ENCODE results near the gene CYP1B1. TPM values are rescaled to one million over a fixed set of nuclear protein-coding genes. Genes with fewer than 3 reads are reported as not detected.

Gene CYP1B1
- total and polyA plus RNA-seq, 2 of the 4 experiments (the other 2 are of a cell fraction): 0.65 to 1.1 TPM

DNA sequence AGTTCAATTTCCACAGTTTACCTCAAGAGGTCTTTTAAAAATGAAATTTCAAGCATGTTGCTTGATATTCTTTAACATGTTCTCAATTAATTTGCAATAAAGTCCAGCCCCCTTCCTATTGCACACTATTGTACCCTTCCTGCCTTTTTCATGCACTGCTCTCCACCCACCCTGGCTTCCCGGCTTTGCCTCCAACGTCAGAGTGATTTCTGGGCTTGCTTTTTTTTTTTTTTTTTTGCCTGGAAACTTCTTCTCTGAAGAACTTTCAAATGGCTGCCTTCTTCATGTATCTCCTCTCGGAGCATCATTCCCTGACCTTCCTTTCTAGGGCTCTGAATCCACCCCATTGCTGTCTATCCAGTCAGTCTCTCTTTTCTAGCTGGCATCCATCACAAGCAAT lies 24.4 kb upstream of the CYP1B1 start:
- Histone ChIP-seq H3K4me2 (ENCODE audit: low read depth, low read length) (no peak overlapping the region), H2BK5ac (ENCODE audit: low read depth, low read length, poor library complexity, severe bottlenecking) (no peak overlapping the region), H4K91ac (ENCODE audit: insufficient read depth, low read depth, low read length) (no peak overlapping the region), H3K27ac (ENCODE audit: insufficient read depth, low read length) (no peak overlapping the region), H2AK5ac (ENCODE audit: low read depth, low read length) (no peak overlapping the region), H2AK9ac (replicated peaks; ENCODE audit: low read depth, low read length, poor library complexity) (no peak overlapping the region), H4K8ac (ENCODE audit: low read depth in 2 of 2, low read length in 2 of 2) (no peak overlapping the region), H4K5ac (ENCODE audit: low read depth, low read length) (no peak overlapping the region), H2AFZ (replicated peaks; ENCODE audit: low read length, poor library complexity) (no peak overlapping the region), H2BK120ac (ENCODE audit: low read depth, low read length) (no peak overlapping the region), H3K56ac (ENCODE audit: extremely low read depth, insufficient read depth, low read length) (no peak overlapping the region), H4K20me1 (ENCODE audit: insufficient read depth, low read length) (no peaks in the 10 kb centered on the region), H3K9me1 (ENCODE audit: insufficient read depth, low read length) (peaks cover 6% of the 10 kb centered on the region; the same call in 1 of the 2 replicates), H3K4me1 (ENCODE audit: control insufficient read depth, insufficient read depth, low read length) (peaks cover 8% of the 10 kb centered on the region), H3K14ac (replicated peaks; ENCODE audit: low read depth, low read length) (no peak overlapping the region), H3K23ac (ENCODE audit: low read depth, low read length) (no peak overlapping the region), H3K4ac (ENCODE audit: low read depth, low read length) (no peak overlapping the region), H2BK15ac (ENCODE audit: low read depth, low read length) (no peak overlapping the region), H3K4me3 (ENCODE audit: insufficient read depth, low read depth, low read length) (no peak overlapping the region), H3K79me1 (ENCODE audit: low read depth in 1 of 2, low read length in 2 of 2) (no peaks in the 10 kb centered on the region), H3K18ac (ENCODE audit: low read depth, low read length) (no peak overlapping the region), H3K9me3 (ENCODE audit: control insufficient read depth, insufficient read depth, low read length) (peaks cover 2% of the 10 kb centered on the region; the same call in 1 of the 2 replicates), H3K27me3 (ENCODE audit: control insufficient read depth, insufficient read depth, low read length) (peaks cover 15% of the 10 kb centered on the region), H2BK20ac (ENCODE audit: low read depth, low read length) (no peak overlapping the region), H3K36me3 (ENCODE audit: control insufficient read depth, insufficient read depth, low read length) (no peaks in the 10 kb centered on the region), H3K9ac (ENCODE audit: low read depth, low read length) (no peak overlapping the region)
- in situ Hi-C loops (cut with MboI; ENCODE audit: low sequenced_read_pairs): no loop called here
- BruUV-seq (replicated peaks): no TSS peak
- intact Hi-C loops (cut with micrococcal nuclease): no loop called here
- no peak for ATAC-seq (ENCODE audit: low read depth)
- POLR2A ChIA-PET (ENCODE audit: unreplicated experiment): no interaction called here
- no peak for TF ChIP-seq MAFK (IDR thresholded peaks at IDR 0.05; ENCODE audit: low read depth, low read length)
- TF ChIP-seq MAZ (IDR thresholded peaks at IDR 0.05; ENCODE audit: borderline replicate concordance, low read depth, low read length): no peak
- TF ChIP-seq CEBPB (IDR thresholded peaks at IDR 0.05; ENCODE audit: low read depth, low read length): no peak
- TF ChIP-seq POLR2A (IDR thresholded peaks at IDR 0.05; ENCODE audit: low read depth, low read length): no peak
- no peak for TF ChIP-seq SMC3 (IDR thresholded peaks at IDR 0.05; ENCODE audit: low read depth, low read length)
- TF ChIP-seq FOS (IDR thresholded peaks at IDR 0.05; ENCODE audit: low read depth, low read length): no peak
- TF ChIP-seq RCOR1 (IDR thresholded peaks at IDR 0.05; ENCODE audit: insufficient replicate concordance, low read length): no peak
- no peak for TF ChIP-seq BHLHE40 (IDR thresholded peaks at IDR 0.05; ENCODE audit: low read depth, low read length)
- no peak for TF ChIP-seq MXI1 (IDR thresholded peaks at IDR 0.05; ENCODE audit: borderline replicate concordance, low read depth, low read length)
- TF ChIP-seq RFX5 (IDR thresholded peaks at IDR 0.05; ENCODE audit: low read depth, low read length): no peak
- dilution Hi-C loops (cut with HindIII; ENCODE audit: low sequenced_read_pairs, unreplicated experiment): no loop called here
- no peak for DNase-seq
- no CpG with 5 or more reads among the region's 3 CpGs for WGBS, 2 experiments (ENCODE audit: extremely low coverage in 2 of 2, insufficient read length in 1 of 2)
- CTCF ChIA-PET: no interaction called here

Measured in IMR-90 (cell line).